ENCODE data around the gene ST3GAL4. TPM values are rescaled to one million over a fixed set of nuclear protein-coding genes. Genes with fewer than 3 reads are reported as not detected.
"Not testable (repeated sequence)": the region's sequence is repeated elsewhere in the genome, so short reads cannot be mapped to it uniquely, and the experiment has no call there.

ST3GAL4 gene
- polyA plus RNA-seq, 1 of the 3 experiments (the other 2 are of a cell fraction): 32.0 TPM

- CTCF ChIA-PET: interaction anchor here (0.7 to 0.9 kb wide), 2 partner anchors 52 to 53 kb away, joined by 3 to 4 read pairs; no protein-coding TSS in a partner anchor
These were observed 7.6 kb downstream of the ST3GAL4 start for GRCh38 chr11:126362879-126363655.

GRCh38 chr11:126363706-126364248 is 8.3 kb downstream of the ST3GAL4 start:
- Histone ChIP-seq H3K27ac (ENCODE audit: low read depth in 2 of 2, low read length in 1 of 2) (no peak overlapping the region), H3K9me2 (no peaks in the 10 kb centered on the region), H3K4me2 (no peak overlapping the region), H3K4me1 (ENCODE audit: control insufficient read depth in 1 of 2, insufficient read depth in 2 of 2, low read depth in 1 of 2, low read length in 1 of 2) (peaks cover 13 to 32% of the 10 kb centered on the region in 2 experiments; a peak in 2 of 4 replicates), H4K20me1 (ENCODE audit: insufficient read depth) (no peaks in the 10 kb centered on the region), H3K79me2 (ENCODE audit: insufficient read depth) (peaks cover 24% of the 10 kb centered on the region; the same call in 1 of the 2 replicates), H3K9me3 (no peaks in the 10 kb centered on the region), H3K36me3 (replicated peaks in 1 of 2; ENCODE audit: control insufficient read depth in 1 of 2, insufficient read depth in 2 of 2, low read length in 1 of 2) (no peaks in the 10 kb centered on the region), H2AFZ (ENCODE audit: low read depth) (no peak overlapping the region), H3K4me3 (ENCODE audit: low read depth in 2 of 2, low read length in 1 of 2) (no peak overlapping the region), H3K9ac (no peak overlapping the region), H3F3A (replicated peaks; ENCODE audit: insufficient read depth) (no peaks in the 10 kb centered on the region), H3K27me3 (ENCODE audit: insufficient read depth) (no peaks in the 10 kb centered on the region)
- 91% methylated on average over 5 of the region's 10 CpGs for WGBS (ENCODE audit: low lambda C conversion rate)
- no peak for DNase-seq
- TF ChIP-seq RAD21 (IDR thresholded peaks at IDR 0.05; ENCODE audit: low read length): no peak
- no peak for TF ChIP-seq JUND (IDR thresholded peaks at IDR 0.05)
- TF ChIP-seq, protein P1, sequence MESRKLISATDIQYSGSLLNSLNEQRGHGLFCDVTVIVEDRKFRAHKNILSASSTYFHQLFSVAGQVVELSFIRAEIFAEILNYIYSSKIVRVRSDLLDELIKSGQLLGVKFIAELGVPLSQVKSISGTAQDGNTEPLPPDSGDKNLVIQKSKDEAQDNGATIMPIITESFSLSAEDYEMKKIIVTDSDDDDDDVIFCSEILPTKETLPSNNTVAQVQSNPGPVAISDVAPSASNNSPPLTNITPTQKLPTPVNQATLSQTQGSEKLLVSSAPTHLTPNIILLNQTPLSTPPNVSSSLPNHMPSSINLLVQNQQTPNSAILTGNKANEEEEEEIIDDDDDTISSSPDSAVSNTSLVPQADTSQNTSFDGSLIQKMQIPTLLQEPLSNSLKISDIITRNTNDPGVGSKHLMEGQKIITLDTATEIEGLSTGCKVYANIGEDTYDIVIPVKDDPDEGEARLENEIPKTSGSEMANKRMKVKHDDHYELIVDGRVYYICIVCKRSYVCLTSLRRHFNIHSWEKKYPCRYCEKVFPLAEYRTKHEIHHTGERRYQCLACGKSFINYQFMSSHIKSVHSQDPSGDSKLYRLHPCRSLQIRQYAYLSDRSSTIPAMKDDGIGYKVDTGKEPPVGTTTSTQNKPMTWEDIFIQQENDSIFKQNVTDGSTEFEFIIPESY (IDR thresholded peaks at IDR 0.05; ENCODE audit: borderline replicate concordance, low read depth): no peak
- TF ChIP-seq TEAD4 (IDR thresholded peaks at IDR 0.05; ENCODE audit: borderline replicate concordance, insufficient read depth): no peak
- POLR2A ChIA-PET: no interaction called here
- CTCF ChIA-PET: interaction anchor here (0.9 kb wide), 1 partner anchor 53 kb away, joined by 3 read pairs; no protein-coding TSS in a partner anchor

More at GRCh38 chr11:126362879-126363655, 7.6 kb downstream of the ST3GAL4 start:
- H3F3A ChIP-seq (replicated peaks; ENCODE audit: insufficient read depth): no peaks in the 10 kb centered on the region
- peaks cover 14 to 34% of the 10 kb centered on the region in 2 experiments; a peak in 2 of 4 replicates for H3K4me1 ChIP-seq (ENCODE audit: control insufficient read depth in 1 of 2, insufficient read depth in 2 of 2, low read depth in 1 of 2, low read length in 1 of 2)
- no peaks in the 10 kb centered on the region for H3K9me2 ChIP-seq
- H3K27ac ChIP-seq (ENCODE audit: low read depth in 2 of 2, low read length in 1 of 2): no peak overlapping the region
- peaks cover 30% of the 10 kb centered on the region; the same call in 1 of the 2 replicates for H3K79me2 ChIP-seq (ENCODE audit: insufficient read depth)
- H3K9ac ChIP-seq: no peak overlapping the region
- DNase-seq: no peak
- no peaks in the 10 kb centered on the region for H3K9me3 ChIP-seq
- H3K4me2 ChIP-seq: no peak overlapping the region
- H2AFZ ChIP-seq (ENCODE audit: low read depth): no peak overlapping the region
- 96% methylated on average over 7 of the region's 9 CpGs for WGBS (ENCODE audit: low lambda C conversion rate)
- H3K27me3 ChIP-seq (ENCODE audit: insufficient read depth): no peaks in the 10 kb centered on the region
- H3K4me3 ChIP-seq (ENCODE audit: low read depth in 2 of 2, low read length in 1 of 2): no peak overlapping the region
- POLR2A ChIA-PET: interaction anchor here (1.0 kb wide), 1 partner anchor 17 kb away, joined by 4 read pairs; no protein-coding TSS in a partner anchor
- TF ChIP-seq, protein P2, sequence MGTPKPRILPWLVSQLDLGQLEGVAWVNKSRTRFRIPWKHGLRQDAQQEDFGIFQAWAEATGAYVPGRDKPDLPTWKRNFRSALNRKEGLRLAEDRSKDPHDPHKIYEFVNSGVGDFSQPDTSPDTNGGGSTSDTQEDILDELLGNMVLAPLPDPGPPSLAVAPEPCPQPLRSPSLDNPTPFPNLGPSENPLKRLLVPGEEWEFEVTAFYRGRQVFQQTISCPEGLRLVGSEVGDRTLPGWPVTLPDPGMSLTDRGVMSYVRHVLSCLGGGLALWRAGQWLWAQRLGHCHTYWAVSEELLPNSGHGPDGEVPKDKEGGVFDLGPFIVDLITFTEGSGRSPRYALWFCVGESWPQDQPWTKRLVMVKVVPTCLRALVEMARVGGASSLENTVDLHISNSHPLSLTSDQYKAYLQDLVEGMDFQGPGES (IDR thresholded peaks at IDR 0.05; ENCODE audit: low read depth, low read length): no peak
- no peak for TF ChIP-seq GABPA (IDR thresholded peaks at IDR 0.05; ENCODE audit: low read depth)
- no peak for TF ChIP-seq CHD2 (IDR thresholded peaks at IDR 0.05; ENCODE audit: low read length, partially characterized antibody)
- TF ChIP-seq, protein P1 (IDR thresholded peaks at IDR 0.05; ENCODE audit: borderline replicate concordance, low read depth): no peak
- TF ChIP-seq MEF2A (IDR thresholded peaks at IDR 0.05; ENCODE audit: borderline replicate concordance, low read depth): no peak
- TF ChIP-seq POLR2AphosphoS5 (IDR thresholded peaks at IDR 0.05; ENCODE audit: low read depth, low read length): no peak
- no peak for TF ChIP-seq ELF1 (IDR thresholded peaks at IDR 0.05)
- H4K20me1 ChIP-seq (ENCODE audit: insufficient read depth): no peaks in the 10 kb centered on the region
- no peaks in the 10 kb centered on the region for H3K36me3 ChIP-seq (replicated peaks in 1 of 2; ENCODE audit: control insufficient read depth in 1 of 2, insufficient read depth in 2 of 2, low read length in 1 of 2)

DNA sequence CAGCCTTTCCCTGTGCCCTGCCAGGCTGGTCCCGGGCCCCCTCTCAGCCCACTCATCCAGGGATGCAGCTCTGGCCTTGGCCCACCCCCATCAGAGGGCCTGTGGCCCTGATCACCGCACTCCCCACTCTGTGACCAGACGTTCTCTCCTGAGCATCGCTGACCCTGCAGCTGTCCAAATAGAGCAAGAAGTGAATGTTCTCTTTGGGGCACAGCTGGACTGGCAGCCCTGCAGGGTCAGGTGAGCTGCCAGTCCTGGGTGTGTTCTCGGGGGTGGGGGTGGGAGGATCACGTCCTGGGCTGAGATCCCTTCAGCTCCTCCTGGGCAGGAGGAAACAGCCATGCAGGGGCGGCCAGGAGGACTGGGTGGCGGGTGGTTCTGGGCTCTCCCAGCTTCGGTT is 9.2 kb downstream of the ST3GAL4 start:
- H3K9ac ChIP-seq; DNase-seq; H3K9me2 ChIP-seq; H3K27me3 ChIP-seq (ENCODE audit: insufficient read depth); H2AFZ ChIP-seq (ENCODE audit: low read depth); H3K9me3 ChIP-seq; H3K4me2 ChIP-seq; H3K27ac ChIP-seq (ENCODE audit: low read depth in 2 of 2, low read length in 1 of 2); H4K20me1 ChIP-seq (ENCODE audit: insufficient read depth); CTCF ChIA-PET; H3K4me3 ChIP-seq (ENCODE audit: low read depth in 2 of 2, low read length in 1 of 2); POLR2A ChIA-PET; H3F3A ChIP-seq (replicated peaks; ENCODE audit: insufficient read depth); H3K36me3 ChIP-seq (replicated peaks in 1 of 2; ENCODE audit: control insufficient read depth in 1 of 2, insufficient read depth in 2 of 2, low read length in 1 of 2): not testable (repeated sequence)
- 100% methylated on average over 1 of the region's 9 CpGs for WGBS (ENCODE audit: low lambda C conversion rate)
- Histone ChIP-seq H3K79me2 (ENCODE audit: insufficient read depth) (peaks cover 16% of the 10 kb centered on the region; the same call in 1 of the 2 replicates), H3K4me1 (ENCODE audit: control insufficient read depth in 1 of 2, insufficient read depth in 2 of 2, low read depth in 1 of 2, low read length in 1 of 2) (peaks cover 3 to 24% of the 10 kb centered on the region in 2 experiments; a peak in 2 of 4 replicates)
